Measurements from ENCODE around the gene MARCHF6. TPM values are rescaled to one million over a fixed set of nuclear protein-coding genes. Genes with fewer than 3 reads are reported as not detected.
A peak's percentile ranks its signal among the peaks of the same experiment; 100 is the strongest.

Gene MARCHF6
- total RNA-seq, 2 donors from 2014 or later, result 149 to 150 TPM

DNA sequence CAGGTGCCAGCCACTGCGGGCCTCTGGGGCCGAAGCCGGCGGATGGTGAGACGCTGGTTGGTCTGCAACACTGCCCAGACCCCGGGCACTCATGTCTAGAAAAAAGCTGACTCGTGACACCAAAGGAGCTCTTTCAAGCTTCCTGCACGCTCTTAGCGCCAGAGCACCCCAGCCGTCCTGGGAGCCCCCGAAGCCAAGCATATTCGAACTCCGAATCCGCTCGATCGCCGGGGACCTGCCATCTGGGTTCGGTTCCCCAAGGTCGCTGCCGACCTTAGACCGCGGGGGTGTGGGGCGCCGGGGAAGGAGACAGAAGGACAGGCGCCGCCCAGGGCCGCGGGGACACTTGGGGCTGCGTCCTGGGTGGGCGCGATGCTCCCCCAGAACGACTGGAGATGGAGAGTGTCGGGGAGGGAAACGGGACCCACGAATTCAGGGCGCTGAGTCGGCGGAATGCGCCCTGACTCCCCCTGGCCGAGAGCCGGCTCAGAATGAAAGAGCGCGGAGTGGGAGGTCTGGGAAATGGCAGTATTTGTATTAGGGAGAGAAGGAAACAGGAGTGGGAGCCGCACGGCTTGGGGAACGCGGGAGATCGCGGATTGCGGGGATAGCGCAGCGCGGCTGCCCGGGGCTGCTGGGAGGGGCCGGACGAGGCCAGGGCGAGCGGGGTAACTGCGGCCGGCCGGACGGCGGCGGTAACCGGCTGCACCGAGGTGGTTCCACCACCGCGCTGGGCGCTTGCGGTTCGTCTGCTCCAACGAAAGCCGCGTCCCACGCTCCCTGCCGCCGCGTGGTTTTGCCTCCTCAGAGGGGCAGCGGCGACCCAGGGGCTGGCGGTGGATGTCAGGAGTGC is 20.1 kb upstream of the MARCHF6 start:
- Mint-ChIP-seq H3K36me3 (ENCODE audit: low read depth) (no peaks in the 10 kb centered on the region), H3K27ac (no peak overlapping the region), H3K4me3 (peak overlapping the region; percentile 72), H3K4me1 (peaks cover 1% of the 10 kb centered on the region), H3K9me3 (no peaks in the 10 kb centered on the region), H3K27me3 (ENCODE audit: insufficient read depth) (peaks cover 72% of the 10 kb centered on the region)
- TF ChIP-seq, protein P1, sequence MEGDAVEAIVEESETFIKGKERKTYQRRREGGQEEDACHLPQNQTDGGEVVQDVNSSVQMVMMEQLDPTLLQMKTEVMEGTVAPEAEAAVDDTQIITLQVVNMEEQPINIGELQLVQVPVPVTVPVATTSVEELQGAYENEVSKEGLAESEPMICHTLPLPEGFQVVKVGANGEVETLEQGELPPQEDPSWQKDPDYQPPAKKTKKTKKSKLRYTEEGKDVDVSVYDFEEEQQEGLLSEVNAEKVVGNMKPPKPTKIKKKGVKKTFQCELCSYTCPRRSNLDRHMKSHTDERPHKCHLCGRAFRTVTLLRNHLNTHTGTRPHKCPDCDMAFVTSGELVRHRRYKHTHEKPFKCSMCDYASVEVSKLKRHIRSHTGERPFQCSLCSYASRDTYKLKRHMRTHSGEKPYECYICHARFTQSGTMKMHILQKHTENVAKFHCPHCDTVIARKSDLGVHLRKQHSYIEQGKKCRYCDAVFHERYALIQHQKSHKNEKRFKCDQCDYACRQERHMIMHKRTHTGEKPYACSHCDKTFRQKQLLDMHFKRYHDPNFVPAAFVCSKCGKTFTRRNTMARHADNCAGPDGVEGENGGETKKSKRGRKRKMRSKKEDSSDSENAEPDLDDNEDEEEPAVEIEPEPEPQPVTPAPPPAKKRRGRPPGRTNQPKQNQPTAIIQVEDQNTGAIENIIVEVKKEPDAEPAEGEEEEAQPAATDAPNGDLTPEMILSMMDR (conservative IDR thresholded peaks at IDR 0.05), result peak; percentile 43
- Histone ChIP-seq H3K27me3 (ENCODE audit: control insufficient read depth, insufficient read depth, low read length, poor library complexity, severe bottlenecking) (peaks cover 65% of the 10 kb centered on the region), H3K36me3 (ENCODE audit: control insufficient read depth, insufficient read depth, low read length) (no peaks in the 10 kb centered on the region), H3K4me1 (ENCODE audit: control insufficient read depth, insufficient read depth, low read length) (no peaks in the 10 kb centered on the region), H3K9me3 (ENCODE audit: control insufficient read depth, low read length) (no peaks in the 10 kb centered on the region), H3K27ac (ENCODE audit: low read depth, low read length) (no peak overlapping the region), H3K9ac (ENCODE audit: extremely low read depth, low read length, poor library complexity, severe bottlenecking) (peak overlapping the region; percentile 49), H3K4me3 (ENCODE audit: low read length) (peak overlapping the region; percentile 80)
- 4% methylated on average over 28 to 81 of the region's 81 CpGs for WGBS, 2 experiments (ENCODE audit: insufficient coverage in 1 of 2, insufficient read length in 1 of 2)
- DNase-seq, result peak; percentile 82

DNA sequence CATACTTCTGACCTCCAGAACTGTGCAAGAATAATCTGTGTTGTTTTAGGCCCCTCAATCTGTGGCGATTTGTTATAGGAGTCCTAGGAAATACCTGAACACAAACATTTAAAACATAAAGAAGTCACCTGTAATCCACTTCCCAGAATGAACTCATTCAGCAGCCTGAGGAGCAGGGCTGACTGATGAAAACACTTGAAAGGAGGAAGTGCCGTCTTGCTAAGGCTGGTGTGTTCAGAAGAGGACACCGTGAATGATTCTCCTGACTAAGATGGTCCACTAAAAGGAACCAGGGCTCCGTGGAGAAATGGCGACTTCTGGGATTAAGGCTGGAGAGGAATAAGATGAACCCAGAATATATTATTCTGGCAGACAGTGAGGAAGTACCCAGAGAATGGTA is 18.7 kb upstream of the MARCHF6 start:
- TF ChIP-seq, protein P1 (conservative IDR thresholded peaks at IDR 0.05), result no peak
- no peak overlapping the region for H3K9ac ChIP-seq (ENCODE audit: extremely low read depth, low read length, poor library complexity, severe bottlenecking)
- H3K4me1 ChIP-seq (ENCODE audit: control insufficient read depth, insufficient read depth, low read length), result no peaks in the 10 kb centered on the region
- H3K4me1 Mint-ChIP-seq, result peaks cover 1% of the 10 kb centered on the region
- H3K4me3 ChIP-seq (ENCODE audit: low read length), result no peak overlapping the region
- H3K9me3 Mint-ChIP-seq, result no peaks in the 10 kb centered on the region
- no peaks in the 10 kb centered on the region for H3K9me3 ChIP-seq (ENCODE audit: control insufficient read depth, low read length)
- H3K27ac Mint-ChIP-seq, result no peak overlapping the region
- no peak overlapping the region for H3K4me3 Mint-ChIP-seq
- peaks cover 60% of the 10 kb centered on the region for H3K27me3 ChIP-seq (ENCODE audit: control insufficient read depth, insufficient read depth, low read length, poor library complexity, severe bottlenecking)
- WGBS, 2 experiments (ENCODE audit: insufficient coverage in 1 of 2, insufficient read length in 1 of 2), result 90 to 94% methylated on average over 4 to 5 of the region's 5 CpGs
- peak; percentile 22 for DNase-seq
- H3K27ac ChIP-seq (ENCODE audit: low read depth, low read length), result no peak overlapping the region
- H3K36me3 Mint-ChIP-seq (ENCODE audit: low read depth), result no peaks in the 10 kb centered on the region
- no peaks in the 10 kb centered on the region for H3K36me3 ChIP-seq (ENCODE audit: control insufficient read depth, insufficient read depth, low read length)
- peaks cover 62% of the 10 kb centered on the region for H3K27me3 Mint-ChIP-seq (ENCODE audit: insufficient read depth)

DNA sequence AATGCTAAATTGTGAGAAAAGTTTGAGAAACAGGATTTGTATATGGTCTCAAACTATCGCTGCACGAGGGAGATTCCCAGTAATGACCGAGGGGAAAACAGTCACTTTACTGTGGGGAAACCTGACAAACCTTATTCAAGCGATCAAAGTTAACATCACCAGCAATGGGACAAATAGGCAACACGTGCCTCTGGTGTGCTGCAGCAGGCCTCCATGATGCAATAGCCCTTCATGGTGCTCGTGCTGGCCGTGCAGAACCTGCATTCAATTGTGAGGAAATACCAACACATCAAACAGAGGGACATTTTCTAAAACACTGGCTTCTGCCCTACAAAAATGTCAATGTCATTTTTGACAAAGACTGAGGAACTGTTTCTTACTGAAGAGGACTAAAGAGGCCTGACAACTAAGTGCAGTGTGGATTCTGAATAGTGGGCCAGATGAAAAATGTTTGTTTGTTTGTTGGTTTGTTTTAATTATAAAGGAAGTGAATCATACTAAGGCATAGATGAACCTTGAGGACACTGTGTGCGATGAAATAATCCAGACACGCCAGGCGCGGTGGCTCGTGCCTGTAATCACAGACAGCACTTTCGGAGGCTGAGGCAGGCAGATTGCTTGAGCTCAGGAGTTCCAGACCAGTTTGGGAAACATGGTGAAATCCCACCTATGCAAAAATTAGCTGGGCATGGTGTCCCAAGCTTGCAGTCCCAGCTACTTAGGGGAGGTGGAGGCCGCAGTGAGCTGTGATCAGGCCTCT is 17.6 kb upstream of the MARCHF6 start:
- no peak overlapping the region for H3K27ac Mint-ChIP-seq
- no peak overlapping the region for H3K4me3 Mint-ChIP-seq
- WGBS, 2 experiments (ENCODE audit: insufficient coverage in 1 of 2, insufficient read length in 1 of 2), result 93 to 99% methylated on average over 10 to 14 of the region's 14 CpGs
- no peak overlapping the region for H3K9ac ChIP-seq (ENCODE audit: extremely low read depth, low read length, poor library complexity, severe bottlenecking)
- no peaks in the 10 kb centered on the region for H3K36me3 ChIP-seq (ENCODE audit: control insufficient read depth, insufficient read depth, low read length)
- H3K36me3 Mint-ChIP-seq (ENCODE audit: low read depth), result no peaks in the 10 kb centered on the region
- no peak overlapping the region for H3K27ac ChIP-seq (ENCODE audit: low read depth, low read length)
- no peak overlapping the region for H3K4me3 ChIP-seq (ENCODE audit: low read length)
- TF ChIP-seq, protein P1 (conservative IDR thresholded peaks at IDR 0.05), result no peak
- no peaks in the 10 kb centered on the region for H3K9me3 Mint-ChIP-seq
- H3K27me3 Mint-ChIP-seq (ENCODE audit: insufficient read depth), result peaks cover 52% of the 10 kb centered on the region
- H3K4me1 ChIP-seq (ENCODE audit: control insufficient read depth, insufficient read depth, low read length), result no peaks in the 10 kb centered on the region
- no peaks in the 10 kb centered on the region for H3K9me3 ChIP-seq (ENCODE audit: control insufficient read depth, low read length)
- DNase-seq, result peak; percentile 29
- H3K27me3 ChIP-seq (ENCODE audit: control insufficient read depth, insufficient read depth, low read length, poor library complexity, severe bottlenecking), result peaks cover 49% of the 10 kb centered on the region
- peaks cover 1% of the 10 kb centered on the region for H3K4me1 Mint-ChIP-seq

All from endodermal cell (in vitro differentiated cells).